ENCODE measurements around the gene ATP11C. TPM values are rescaled to one million over a fixed set of nuclear protein-coding genes. Genes with fewer than 3 reads are reported as not detected.

ATP11C gene
- total and polyA plus RNA-seq, 9 of the 15 experiments (the other 6 are each of a cell fraction or from before 2014, with no cell fraction given) = 18.2 to 42.2 (median 29.4) TPM

GRCh38 chrX:139920316-139920715 lies 12.5 kb downstream of the ATP11C start:
- in situ Hi-C loops (cut with MboI) = no loop called here
- Histone ChIP-seq H3K4me3 (no peak overlapping the region), H3K27me3 (ENCODE audit: control insufficient read depth in 2 of 2, insufficient read depth in 2 of 2, low read length in 2 of 2) (no peaks in the 10 kb centered on the region), H3K4me2 (ENCODE audit: insufficient read depth, low read length) (no peak overlapping the region), H3K9me3 (replicated peaks; ENCODE audit: control insufficient read depth, insufficient read depth, low read depth, low read length) (no peaks in the 10 kb centered on the region), H3K27ac (ENCODE audit: extremely low read depth, low read depth, low read length) (no peak overlapping the region), H3K9ac (ENCODE audit: insufficient read depth in 1 of 2, low read depth in 2 of 2, low read length in 2 of 2) (no peak overlapping the region), H3K4me1 (replicated peaks in 1 of 2; ENCODE audit: control insufficient read depth in 2 of 2, insufficient read depth in 2 of 2, low read length in 2 of 2) (peaks cover 0 to 2% of the 10 kb centered on the region in 2 experiments; a peak in 1 of 5 replicates), H3K79me2 (ENCODE audit: control insufficient read depth, insufficient read depth, low read length) (peaks cover 51% of the 10 kb centered on the region), H3K36me3 (ENCODE audit: control insufficient read depth, insufficient read depth, low read length) (no peaks in the 10 kb centered on the region; the same call in 2 of the 3 replicates), H4K20me1 (replicated peaks; ENCODE audit: control insufficient read depth, insufficient read depth, low read length) (0 out of 2 replicates have a peak, but pooled peaks cover 3% of the 10 kb centered on the region), H3K9me1 (ENCODE audit: control insufficient read depth, insufficient read depth, low read length) (no peaks in the 10 kb centered on the region), H2AFZ (ENCODE audit: low read depth, low read length) (no peak overlapping the region)
- CTCF ChIA-PET (ENCODE audit: low intra/inter-chr PET ratio) = no interaction called here
- ATAC-seq = peak; percentile 50
- intact Hi-C loops (cut with micrococcal nuclease) = no loop called here
- peak in 2 of 4 experiments; percentile 9 to 45 for DNase-seq (ENCODE audit: extremely low read depth in 1 of 4, low spot score in 3 of 4)
- BruUV-seq (replicated peaks) = no TSS peak
- TF ChIP-seq CBFA2T3 (IDR thresholded peaks at IDR 0.05) (peak; percentile 46; the same call in 1 of the 2 replicates), THRB (CRISPR knock-in tag; conservative IDR thresholded peaks at IDR 0.05) (no peak), NFIC (IDR thresholded peaks at IDR 0.05) (peak; percentile 35; the same call in 1 of the 2 replicates), ARID1B (IDR thresholded peaks at IDR 0.05) (peak; percentile 42; the same call in 1 of the 2 replicates), MXI1 (IDR thresholded peaks at IDR 0.05; ENCODE audit: low read depth, low read length) (no peak), MGA (IDR thresholded peaks at IDR 0.05) (no peak)
- POLR2A ChIA-PET = interaction anchor here (1.5 kb wide), 1 partner anchor 10 kb away, joined by 8 read pairs; no protein-coding TSS in a partner anchor
- 9% methylated on average over 1 of the region's 1 CpG for WGBS (ENCODE audit: insufficient coverage, low coverage, missing lambda C conversion rate)
- no peak for FAIRE-seq

Data from K562 (cell line).